ENCODE measurements around the gene LAIR2.

DNA sequence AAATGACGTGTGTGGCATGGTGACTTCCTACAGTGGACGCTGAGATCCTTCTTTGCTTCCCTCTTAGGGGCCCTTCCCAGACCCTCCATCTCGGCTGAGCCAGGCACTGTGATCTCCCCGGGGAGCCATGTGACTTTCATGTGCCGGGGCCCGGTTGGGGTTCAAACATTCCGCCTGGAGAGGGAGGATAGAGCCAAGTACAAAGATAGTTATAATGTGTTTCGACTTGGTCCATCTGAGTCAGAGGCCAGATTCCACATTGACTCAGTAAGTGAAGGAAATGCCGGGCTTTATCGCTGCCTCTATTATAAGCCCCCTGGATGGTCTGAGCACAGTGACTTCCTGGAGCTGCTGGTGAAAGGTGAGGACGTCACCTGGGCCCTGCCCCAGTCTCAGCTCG is 5.2 kb downstream of the LAIR2 start:
- TF ChIP-seq POLR2AphosphoS5 (IDR thresholded peaks at IDR 0.05; ENCODE audit: borderline replicate concordance, low read depth, low read length): no peak
- no peak for TF ChIP-seq EZH2 (IDR thresholded peaks at IDR 0.05)
- TF ChIP-seq FOXP2 (optimal IDR thresholded peaks at IDR 0.05; ENCODE audit: control extremely low read depth, extremely low read length, insufficient read depth): no peak

Measured in SK-N-MC (cell line).